Measurements from ENCODE around the gene ARVCF.

The ARVCF gene

GRCh38 chr22:20018001-20018400 lies 1.4 kb upstream of the ARVCF start:
- H3K9me2 ChIP-seq (replicated peaks; ENCODE audit: control insufficient read depth, low read length), result no peaks in the 10 kb centered on the region
- peaks cover 20% of the 10 kb centered on the region for H3K79me2 ChIP-seq (ENCODE audit: control insufficient read depth, low read length)
- H3K27me3 ChIP-seq (ENCODE audit: control insufficient read depth, low read length), result peaks cover 37% of the 10 kb centered on the region
- TF ChIP-seq EZH2phosphoT487 (IDR thresholded peaks at IDR 0.05; ENCODE audit: borderline replicate concordance, low read length), result no peak
- TF ChIP-seq CTCF (IDR thresholded peaks at IDR 0.05; ENCODE audit: low read depth, low read length, poor library complexity, severe bottlenecking), result no peak
- peaks cover 4% of the 10 kb centered on the region; the same call in 1 of the 2 replicates for H3K36me3 ChIP-seq (ENCODE audit: control insufficient read depth, low read length)
- H3K9me3 ChIP-seq (ENCODE audit: control insufficient read depth, insufficient read depth, low read length), result no peaks in the 10 kb centered on the region
- no peak overlapping the region for H3K4me3 ChIP-seq (ENCODE audit: low read length)
- no peak overlapping the region for H3K27ac ChIP-seq (ENCODE audit: low read depth, low read length)
- 0 out of 2 replicates have a peak, but pooled peaks cover 3% of the 10 kb centered on the region for H4K20me1 ChIP-seq (ENCODE audit: control insufficient read depth, insufficient read depth, low read depth, low read length)
- no peaks in the 10 kb centered on the region for H3F3A ChIP-seq (ENCODE audit: control insufficient read depth, insufficient read depth)
- H3K4me1 ChIP-seq (ENCODE audit: control insufficient read depth, low read length), result peaks cover 35% of the 10 kb centered on the region
- no peak overlapping the region for H3K4me2 ChIP-seq (ENCODE audit: low read length)

- Histone ChIP-seq H3K4me2 (ENCODE audit: low read length) (peak overlapping the region; percentile 78), H3K4me3 (ENCODE audit: low read length) (no peak overlapping the region), H3K9me2 (replicated peaks; ENCODE audit: control insufficient read depth, low read length) (no peaks in the 10 kb centered on the region), H3F3A (ENCODE audit: control insufficient read depth, insufficient read depth) (no peaks in the 10 kb centered on the region), H3K9me3 (ENCODE audit: control insufficient read depth, insufficient read depth, low read length) (no peaks in the 10 kb centered on the region), H3K27me3 (ENCODE audit: control insufficient read depth, low read length) (peaks cover 37% of the 10 kb centered on the region), H3K27ac (ENCODE audit: low read depth, low read length) (no peak overlapping the region), H3K36me3 (ENCODE audit: control insufficient read depth, low read length) (peaks cover 4% of the 10 kb centered on the region; the same call in 1 of the 2 replicates), H4K20me1 (ENCODE audit: control insufficient read depth, insufficient read depth, low read depth, low read length) (0 out of 2 replicates have a peak, but pooled peaks cover 3% of the 10 kb centered on the region), H3K79me2 (ENCODE audit: control insufficient read depth, low read length) (peaks cover 16% of the 10 kb centered on the region), H3K4me1 (ENCODE audit: control insufficient read depth, low read length) (peaks cover 31% of the 10 kb centered on the region)
- TF ChIP-seq EZH2phosphoT487 (IDR thresholded peaks at IDR 0.05; ENCODE audit: borderline replicate concordance, low read length) (no peak), CTCF (IDR thresholded peaks at IDR 0.05; ENCODE audit: low read depth, low read length, poor library complexity, severe bottlenecking) (no peak)
Observed at GRCh38 chr22:20017622-20017958, 967 bp upstream of the ARVCF start.

GRCh38 chr22:20015971-20016733 lies 471 bp downstream of the ARVCF start:
- no peaks in the 10 kb centered on the region for H4K20me1 ChIP-seq (ENCODE audit: control insufficient read depth, insufficient read depth, low read depth, low read length)
- no peaks in the 10 kb centered on the region for H3F3A ChIP-seq (ENCODE audit: control insufficient read depth, insufficient read depth)
- peaks cover 37% of the 10 kb centered on the region for H3K27me3 ChIP-seq (ENCODE audit: control insufficient read depth, low read length)
- peaks cover 2% of the 10 kb centered on the region for H3K79me2 ChIP-seq (ENCODE audit: control insufficient read depth, low read length)
- TF ChIP-seq CTCF (IDR thresholded peaks at IDR 0.05; ENCODE audit: low read depth, low read length, poor library complexity, severe bottlenecking), result no peak
- peak; percentile 83; the same call in 1 of the 2 replicates for TF ChIP-seq EZH2phosphoT487 (IDR thresholded peaks at IDR 0.05; ENCODE audit: borderline replicate concordance, low read length)
- peaks cover 2% of the 10 kb centered on the region; the same call in 1 of the 2 replicates for H3K36me3 ChIP-seq (ENCODE audit: control insufficient read depth, low read length)
- peaks cover 20% of the 10 kb centered on the region for H3K4me1 ChIP-seq (ENCODE audit: control insufficient read depth, low read length)
- no peaks in the 10 kb centered on the region for H3K9me3 ChIP-seq (ENCODE audit: control insufficient read depth, insufficient read depth, low read length)
- peak overlapping the region; percentile 81 for H3K4me3 ChIP-seq (ENCODE audit: low read length)
- no peak overlapping the region for H3K27ac ChIP-seq (ENCODE audit: low read depth, low read length)
- no peaks in the 10 kb centered on the region for H3K9me2 ChIP-seq (replicated peaks; ENCODE audit: control insufficient read depth, low read length)
- H3K4me2 ChIP-seq (ENCODE audit: low read length), result peak overlapping the region; percentile 78
